HEK293 (cell line): ENCODE measurements around the gene CACNA1D.

Source experiments
- CTCF ChIA-PET: fragments of 350-600 bp; formaldehyde crosslinking; extraction: SDS; loops from one replicate; lab custom pipeline; 2021; ENCODE audit warnings: antibody characterized with exemption; lab: Yijun Ruan, JAX
- POLR2A ChIA-PET: fragments of 300-600 bp; formaldehyde crosslinking; extraction: SDS; loops from one replicate; lab custom pipeline; 2020; ENCODE audit warnings: antibody characterized with exemption, inconsistent platforms; lab: Yijun Ruan, JAX
- H3K27ac ChIP-seq: fragments of 200-500 bp; sonication (Bioruptor generic); 2 replicates; pipeline ENCODE4 v1.5.1; 2014; ENCODE audit warnings: low read depth, low read length, control low read depth, inconsistent platforms; ENCODE audit errors: extremely low read depth
- H3K36me3 ChIP-seq, 2 experiments: fragments of 200-500 bp in 1 of 2; sonication (Bioruptor generic) in 1 of 2; 1 replicate in 1 of 2; 2 replicates in 1 of 2; pipeline ENCODE4 v1.5.1; 2014 to 2017; ENCODE audit warnings: inconsistent platforms in 2 of 2, low read length in 2 of 2; ENCODE audit not compliant: control insufficient read depth in 2 of 2, insufficient read depth in 1 of 2
- H3K4me1 ChIP-seq: fragments of 200-500 bp; sonication (Bioruptor generic); 2 replicates; pipeline ENCODE4 v1.5.1; 2014; ENCODE audit warnings: mild to moderate bottlenecking, low read length, inconsistent platforms; ENCODE audit not compliant: control insufficient read depth, insufficient read depth
- H3K4me3 ChIP-seq: 2 replicates; pipeline ENCODE4 v1.5.1; 2011; ENCODE audit warnings: low read depth, mild to moderate bottlenecking, control low read depth, low read length, moderate library complexity
- H3K9me3 ChIP-seq: fragments of 200-500 bp; sonication (Bioruptor generic); 2 replicates; pipeline ENCODE4 v1.5.1; 2014; ENCODE audit warnings: low read depth, low read length, inconsistent platforms; ENCODE audit not compliant: control insufficient read depth, insufficient read depth
- GLIS1 ChIP-seq: fragments of 450-650 bp; formaldehyde crosslinking; IDR thresholded peaks from 2 replicates; pipeline ENCODE4 v1.5.1; 2016; ENCODE audit warnings: missing biosample characterization, missing genetic modification characterization
- HOXC10 ChIP-seq: sonication (generic); formaldehyde crosslinking; IDR thresholded peaks from 2 replicates; pipeline ENCODE4 v1.8.1; 2023; ENCODE audit warnings: mild to moderate bottlenecking, missing genetic modification reagents
- ZBTB7A ChIP-seq: fragments of 450-650 bp; formaldehyde crosslinking; IDR thresholded peaks from 2 replicates; pipeline ENCODE4 v1.5.1; 2016; ENCODE audit warnings: low read depth, missing biosample characterization, missing genetic modification characterization
- ZBTB8A ChIP-seq: fragments of 450-650 bp; formaldehyde crosslinking; IDR thresholded peaks from 2 replicates; pipeline ENCODE4 v1.5.1; 2016; ENCODE audit warnings: missing biosample characterization, missing genetic modification characterization
- ZFP3 ChIP-seq: fragments of 450-650 bp; formaldehyde crosslinking; IDR thresholded peaks from 2 replicates; pipeline ENCODE4 v1.5.1; 2016; ENCODE audit warnings: low read depth, missing biosample characterization, missing genetic modification characterization
- ZNF121 ChIP-seq: fragments of 450-650 bp; formaldehyde crosslinking; IDR thresholded peaks from 2 replicates; pipeline ENCODE4 v1.5.1; 2016; ENCODE audit warnings: missing biosample characterization, missing genetic modification characterization
- ZNF175 ChIP-seq: fragments of 450-650 bp; formaldehyde crosslinking; IDR thresholded peaks from 2 replicates; pipeline ENCODE4 v1.5.1; 2016; ENCODE audit warnings: missing biosample characterization, missing genetic modification characterization
- ZNF239 ChIP-seq: fragments of 450-650 bp; formaldehyde crosslinking; IDR thresholded peaks from 2 replicates; pipeline ENCODE4 v1.5.1; 2016; ENCODE audit warnings: missing biosample characterization, missing genetic modification characterization
- ZNF366 ChIP-seq: fragments of 450-650 bp; formaldehyde crosslinking; conservative IDR thresholded peaks from 2 replicates; pipeline ENCODE4 v1.5.1; 2016; ENCODE audit warnings: missing biosample characterization, missing genetic modification characterization
- ZNF426 ChIP-seq: fragments of 450-650 bp; formaldehyde crosslinking; IDR thresholded peaks from 2 replicates; pipeline ENCODE4 v1.5.1; 2017; ENCODE audit warnings: missing biosample characterization, missing genetic modification characterization, mild to moderate bottlenecking, inconsistent platforms, moderate library complexity
- ZNF473 ChIP-seq: fragments of 450-650 bp; formaldehyde crosslinking; IDR thresholded peaks from 2 replicates; pipeline ENCODE4 v1.5.1; 2017; ENCODE audit warnings: missing biosample characterization, missing genetic modification characterization
- ZNF558 ChIP-seq: fragments of 450-650 bp; formaldehyde crosslinking; IDR thresholded peaks from 2 replicates; pipeline ENCODE4 v1.5.1; 2016; ENCODE audit warnings: missing biosample characterization, missing genetic modification characterization
- ZNF561 ChIP-seq: fragments of 450-650 bp; IDR thresholded peaks from 2 replicates; pipeline ENCODE4 v1.5.1; 2018; ENCODE audit warnings: missing biosample characterization, missing genetic modification characterization, borderline replicate concordance
- ZNF610 ChIP-seq: fragments of 450-650 bp; formaldehyde crosslinking; IDR thresholded peaks from 2 replicates; pipeline ENCODE4 v1.5.1; 2016; ENCODE audit warnings: missing biosample characterization, missing genetic modification characterization, borderline replicate concordance
- ZNF624 ChIP-seq: fragments of 450-650 bp; formaldehyde crosslinking; IDR thresholded peaks from 2 replicates; pipeline ENCODE4 v1.5.1; 2017; ENCODE audit warnings: missing biosample characterization, missing genetic modification characterization
- ZNF830 ChIP-seq: fragments of 450-650 bp; IDR thresholded peaks from 2 replicates; pipeline ENCODE4 v1.5.0; 2018; ENCODE audit warnings: missing biosample characterization, missing genetic modification characterization, low read depth, mild to moderate bottlenecking, moderate library complexity
- ZNF843 ChIP-seq: fragments of 450-650 bp; formaldehyde crosslinking; IDR thresholded peaks from 2 replicates; pipeline ENCODE4 v1.5.1; 2016; ENCODE audit warnings: missing biosample characterization, missing genetic modification characterization
- ZSCAN30 ChIP-seq: fragments of 450-650 bp; IDR thresholded peaks from 2 replicates; pipeline ENCODE4 v1.5.1; 2018; ENCODE audit warnings: missing biosample characterization, mild to moderate bottlenecking, missing genetic modification characterization, moderate library complexity
- TF ChIP-seq, protein P1 (sequence below): fragments of 450-650 bp; formaldehyde crosslinking; IDR thresholded peaks from 2 replicates; pipeline ENCODE4 v1.5.1; 2016; ENCODE audit warnings: missing biosample characterization, missing genetic modification characterization
- TF ChIP-seq, protein P2 (sequence below): fragments of 450-650 bp; formaldehyde crosslinking; IDR thresholded peaks from 2 replicates; pipeline ENCODE4; 2016; ENCODE audit warnings: missing biosample characterization, missing genetic modification characterization
- TF ChIP-seq, protein P3 (sequence below): fragments of 450-650 bp; formaldehyde crosslinking; IDR thresholded peaks from 2 replicates; pipeline ENCODE4 v1.5.0; 2017; ENCODE audit warnings: missing biosample characterization, missing genetic modification characterization, borderline replicate concordance
- TF ChIP-seq, protein P4 (sequence below): fragments of 450-650 bp; formaldehyde crosslinking; IDR thresholded peaks from 2 replicates; pipeline ENCODE4 v1.5.1; 2016; ENCODE audit warnings: missing biosample characterization, missing genetic modification characterization, borderline replicate concordance
- TF ChIP-seq, protein P5 (sequence below): fragments of 450-650 bp; formaldehyde crosslinking; IDR thresholded peaks from 2 replicates; pipeline ENCODE4 v1.5.1; 2016; ENCODE audit warnings: missing biosample characterization, missing genetic modification characterization

The CACNA1D gene

DNA sequence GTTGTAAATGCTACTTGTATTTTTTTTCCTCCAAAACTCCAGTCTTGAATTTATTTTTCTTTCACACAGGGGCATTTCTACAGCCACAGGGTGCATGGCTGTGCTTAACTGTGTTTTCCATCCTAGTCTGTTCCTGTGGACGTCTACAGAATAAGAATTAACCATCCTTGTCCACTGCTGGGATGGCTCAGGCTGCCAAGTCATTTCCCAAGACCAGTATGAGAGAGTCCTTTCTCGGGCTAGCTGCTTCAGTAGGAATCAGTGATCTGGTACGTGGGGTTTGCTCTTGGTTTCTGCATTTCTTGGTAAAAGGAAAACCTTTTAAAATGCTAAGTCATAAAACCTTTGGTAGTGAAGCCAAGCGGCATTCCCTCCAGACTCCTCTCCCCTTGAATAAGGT is 322.0 kb downstream of the CACNA1D start:
- TF ChIP-seq ZBTB7A (tag by site-specific recombination) (no peak), GLIS1 (tag by site-specific recombination) (no peak), ZNF561 (tag by site-specific recombination) (no peak), ZNF830 (tag by site-specific recombination) (no peak), ZBTB8A (tag by site-specific recombination) (no peak), ZSCAN30 (tag by site-specific recombination) (no peak), ZNF366 (tag by site-specific recombination) (no peak), ZNF121 (tag by site-specific recombination) (no peak), ZNF558 (no peak), HOXC10 (no peak), ZNF239 (no peak)
- TF ChIP-seq, protein P1, sequence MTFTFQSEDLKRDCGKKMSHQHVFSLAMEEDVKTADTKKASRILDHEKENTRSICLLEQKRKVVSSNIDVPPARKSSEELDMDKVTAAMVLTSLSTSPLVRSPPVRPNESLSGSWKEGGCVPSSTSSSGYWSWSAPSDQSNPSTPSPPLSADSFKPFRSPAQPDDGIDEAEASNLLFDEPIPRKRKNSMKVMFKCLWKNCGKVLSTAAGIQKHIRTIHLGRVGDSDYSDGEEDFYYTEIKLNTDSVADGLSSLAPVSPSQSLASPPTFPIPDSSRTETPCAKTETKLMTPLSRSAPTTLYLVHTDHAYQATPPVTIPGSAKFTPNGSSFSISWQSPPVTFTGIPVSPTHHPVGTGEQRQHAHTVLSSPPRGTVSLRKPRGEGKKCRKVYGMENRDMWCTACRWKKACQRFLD (tag by site-specific recombination): no peak
- TF ChIP-seq, protein P2, sequence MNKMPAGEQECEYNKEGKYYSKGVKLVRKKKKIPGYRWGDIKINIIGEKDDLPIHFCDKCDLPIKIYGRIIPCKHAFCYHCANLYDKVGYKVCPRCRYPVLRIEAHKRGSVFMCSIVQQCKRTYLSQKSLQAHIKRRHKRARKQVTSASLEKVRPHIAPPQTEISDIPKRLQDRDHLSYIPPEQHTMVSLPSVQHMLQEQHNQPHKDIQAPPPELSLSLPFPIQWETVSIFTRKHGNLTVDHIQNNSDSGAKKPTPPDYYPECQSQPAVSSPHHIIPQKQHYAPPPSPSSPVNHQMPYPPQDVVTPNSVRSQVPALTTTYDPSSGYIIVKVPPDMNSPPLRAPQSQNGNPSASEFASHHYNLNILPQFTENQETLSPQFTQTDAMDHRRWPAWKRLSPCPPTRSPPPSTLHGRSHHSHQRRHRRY (tag by site-specific recombination): no peak
- TF ChIP-seq, protein P3, sequence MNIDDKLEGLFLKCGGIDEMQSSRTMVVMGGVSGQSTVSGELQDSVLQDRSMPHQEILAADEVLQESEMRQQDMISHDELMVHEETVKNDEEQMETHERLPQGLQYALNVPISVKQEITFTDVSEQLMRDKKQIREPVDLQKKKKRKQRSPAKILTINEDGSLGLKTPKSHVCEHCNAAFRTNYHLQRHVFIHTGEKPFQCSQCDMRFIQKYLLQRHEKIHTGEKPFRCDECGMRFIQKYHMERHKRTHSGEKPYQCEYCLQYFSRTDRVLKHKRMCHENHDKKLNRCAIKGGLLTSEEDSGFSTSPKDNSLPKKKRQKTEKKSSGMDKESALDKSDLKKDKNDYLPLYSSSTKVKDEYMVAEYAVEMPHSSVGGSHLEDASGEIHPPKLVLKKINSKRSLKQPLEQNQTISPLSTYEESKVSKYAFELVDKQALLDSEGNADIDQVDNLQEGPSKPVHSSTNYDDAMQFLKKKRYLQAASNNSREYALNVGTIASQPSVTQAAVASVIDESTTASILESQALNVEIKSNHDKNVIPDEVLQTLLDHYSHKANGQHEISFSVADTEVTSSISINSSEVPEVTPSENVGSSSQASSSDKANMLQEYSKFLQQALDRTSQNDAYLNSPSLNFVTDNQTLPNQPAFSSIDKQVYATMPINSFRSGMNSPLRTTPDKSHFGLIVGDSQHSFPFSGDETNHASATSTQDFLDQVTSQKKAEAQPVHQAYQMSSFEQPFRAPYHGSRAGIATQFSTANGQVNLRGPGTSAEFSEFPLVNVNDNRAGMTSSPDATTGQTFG (tag by site-specific recombination): no peak
- TF ChIP-seq, protein P4, sequence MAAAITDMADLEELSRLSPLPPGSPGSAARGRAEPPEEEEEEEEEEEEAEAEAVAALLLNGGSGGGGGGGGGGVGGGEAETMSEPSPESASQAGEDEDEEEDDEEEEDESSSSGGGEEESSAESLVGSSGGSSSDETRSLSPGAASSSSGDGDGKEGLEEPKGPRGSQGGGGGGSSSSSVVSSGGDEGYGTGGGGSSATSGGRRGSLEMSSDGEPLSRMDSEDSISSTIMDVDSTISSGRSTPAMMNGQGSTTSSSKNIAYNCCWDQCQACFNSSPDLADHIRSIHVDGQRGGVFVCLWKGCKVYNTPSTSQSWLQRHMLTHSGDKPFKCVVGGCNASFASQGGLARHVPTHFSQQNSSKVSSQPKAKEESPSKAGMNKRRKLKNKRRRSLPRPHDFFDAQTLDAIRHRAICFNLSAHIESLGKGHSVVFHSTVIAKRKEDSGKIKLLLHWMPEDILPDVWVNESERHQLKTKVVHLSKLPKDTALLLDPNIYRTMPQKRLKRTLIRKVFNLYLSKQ (tag by site-specific recombination): no peak
- peaks cover 0 to 53% of the 10 kb centered on the region in 2 experiments; a peak in 1 of 3 replicates for H3K36me3 ChIP-seq
- ChIA-PET CTCF (no interaction called here), POLR2A (no interaction called here)
- H3K27ac ChIP-seq: no peak overlapping the region
- H3K4me3 ChIP-seq: no peak overlapping the region
- no peaks in the 10 kb centered on the region for H3K9me3 ChIP-seq
- H3K4me1 ChIP-seq: no peaks in the 10 kb centered on the region

DNA sequence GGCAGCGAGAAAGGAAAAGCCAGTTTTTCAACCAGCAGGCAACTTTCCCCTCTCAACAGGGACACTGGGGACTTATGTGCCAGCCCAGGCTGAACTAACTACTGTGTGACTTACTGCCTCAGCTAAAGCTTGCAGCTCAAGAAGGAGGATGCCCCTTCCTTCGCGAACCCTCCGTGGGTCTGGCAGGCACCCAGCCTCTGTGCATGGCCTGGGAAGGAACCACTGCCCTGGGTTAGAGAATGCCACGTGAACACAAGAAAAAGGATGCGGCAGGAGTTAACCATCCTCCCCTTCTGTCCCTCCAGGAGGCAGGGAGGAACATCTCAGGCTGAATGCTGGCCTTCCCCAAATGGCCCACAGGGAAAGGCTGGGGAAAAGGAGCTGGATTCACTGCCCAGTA is 322.8 kb downstream of the CACNA1D start:
- CTCF ChIA-PET: no interaction called here
- Histone ChIP-seq H3K4me3 (no peak overlapping the region), H3K4me1 (no peaks in the 10 kb centered on the region), H3K36me3 (peaks cover 0 to 59% of the 10 kb centered on the region in 2 experiments; a peak in 1 of 3 replicates), H3K9me3 (no peaks in the 10 kb centered on the region), H3K27ac (no peak overlapping the region)
- TF ChIP-seq ZBTB8A (tag by site-specific recombination): no peak
- no peak for TF ChIP-seq ZNF473 (tag by site-specific recombination)
- TF ChIP-seq, protein P1 (tag by site-specific recombination): no peak
- TF ChIP-seq ZNF426 (tag by site-specific recombination): no peak
- TF ChIP-seq, protein P5, sequence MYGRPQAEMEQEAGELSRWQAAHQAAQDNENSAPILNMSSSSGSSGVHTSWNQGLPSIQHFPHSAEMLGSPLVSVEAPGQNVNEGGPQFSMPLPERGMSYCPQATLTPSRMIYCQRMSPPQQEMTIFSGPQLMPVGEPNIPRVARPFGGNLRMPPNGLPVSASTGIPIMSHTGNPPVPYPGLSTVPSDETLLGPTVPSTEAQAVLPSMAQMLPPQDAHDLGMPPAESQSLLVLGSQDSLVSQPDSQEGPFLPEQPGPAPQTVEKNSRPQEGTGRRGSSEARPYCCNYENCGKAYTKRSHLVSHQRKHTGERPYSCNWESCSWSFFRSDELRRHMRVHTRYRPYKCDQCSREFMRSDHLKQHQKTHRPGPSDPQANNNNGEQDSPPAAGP (tag by site-specific recombination): no peak
- TF ChIP-seq ZNF843: no peak
- no peak for TF ChIP-seq ZFP3 (tag by site-specific recombination)
- TF ChIP-seq ZNF624 (tag by site-specific recombination): no peak
- TF ChIP-seq ZNF175 (tag by site-specific recombination): no peak
- TF ChIP-seq, protein P4 (tag by site-specific recombination): no peak
- TF ChIP-seq ZNF610 (tag by site-specific recombination): no peak
- POLR2A ChIA-PET: no interaction called here
